ENCODE data around the gene LRRC36.

- TF ChIP-seq CTCF (conservative IDR thresholded peaks at IDR 0.05): no peak
- TF ChIP-seq EZH2 (IDR thresholded peaks at IDR 0.05; ENCODE audit: low read depth): no peak
Observed at GRCh38 chr16:67341250-67341649, 14.6 kb downstream of the LRRC36 start.
